ENCODE measurements around the gene RASSF8.

RASSF8 gene

GRCh38 chr12:25992026-25992782 is 33.7 kb downstream of the RASSF8 start:
- Histone ChIP-seq H3K4me2 (ENCODE audit: low read depth, low read length, poor library complexity, severe bottlenecking) (no peak overlapping the region), H3K9me3 (ENCODE audit: insufficient read depth, low read depth, low read length) (no peaks in the 10 kb centered on the region), H3F3A (ENCODE audit: low read depth) (no peaks in the 10 kb centered on the region), H2AFZ (ENCODE audit: low read length) (no peak overlapping the region), H3K27me3 (ENCODE audit: insufficient read depth, low read length, poor library complexity, severe bottlenecking) (no peaks in the 10 kb centered on the region), H3K79me2 (ENCODE audit: insufficient read depth, low read length) (peaks cover 2% of the 10 kb centered on the region; the same call in 1 of the 2 replicates), H3K9ac (ENCODE audit: low read depth, low read length, poor library complexity, severe bottlenecking) (no peak overlapping the region), H3K4me3 (ENCODE audit: low read length, poor library complexity, severe bottlenecking) (no peak overlapping the region), H3K36me3 (ENCODE audit: insufficient read depth, low read length) (no peaks in the 10 kb centered on the region), H4K20me1 (ENCODE audit: insufficient read depth, low read length, poor library complexity, severe bottlenecking) (no peaks in the 10 kb centered on the region), H3K4me1 (ENCODE audit: insufficient read depth, low read length, poor library complexity, severe bottlenecking) (peaks cover 14% of the 10 kb centered on the region), H3K9me2 (replicated peaks; ENCODE audit: low read depth, low read length) (no peaks in the 10 kb centered on the region)
- TF ChIP-seq, protein P1, sequence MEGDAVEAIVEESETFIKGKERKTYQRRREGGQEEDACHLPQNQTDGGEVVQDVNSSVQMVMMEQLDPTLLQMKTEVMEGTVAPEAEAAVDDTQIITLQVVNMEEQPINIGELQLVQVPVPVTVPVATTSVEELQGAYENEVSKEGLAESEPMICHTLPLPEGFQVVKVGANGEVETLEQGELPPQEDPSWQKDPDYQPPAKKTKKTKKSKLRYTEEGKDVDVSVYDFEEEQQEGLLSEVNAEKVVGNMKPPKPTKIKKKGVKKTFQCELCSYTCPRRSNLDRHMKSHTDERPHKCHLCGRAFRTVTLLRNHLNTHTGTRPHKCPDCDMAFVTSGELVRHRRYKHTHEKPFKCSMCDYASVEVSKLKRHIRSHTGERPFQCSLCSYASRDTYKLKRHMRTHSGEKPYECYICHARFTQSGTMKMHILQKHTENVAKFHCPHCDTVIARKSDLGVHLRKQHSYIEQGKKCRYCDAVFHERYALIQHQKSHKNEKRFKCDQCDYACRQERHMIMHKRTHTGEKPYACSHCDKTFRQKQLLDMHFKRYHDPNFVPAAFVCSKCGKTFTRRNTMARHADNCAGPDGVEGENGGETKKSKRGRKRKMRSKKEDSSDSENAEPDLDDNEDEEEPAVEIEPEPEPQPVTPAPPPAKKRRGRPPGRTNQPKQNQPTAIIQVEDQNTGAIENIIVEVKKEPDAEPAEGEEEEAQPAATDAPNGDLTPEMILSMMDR (conservative IDR thresholded peaks at IDR 0.05; ENCODE audit: low read length): no peak
- no peak for TF ChIP-seq EZH2phosphoT487 (IDR thresholded peaks at IDR 0.05; ENCODE audit: borderline replicate concordance)

GRCh38 chr12:25993901-25994651 is 35.6 kb downstream of the RASSF8 start:
- Histone ChIP-seq H3K79me2 (ENCODE audit: insufficient read depth, low read length) (no peaks in the 10 kb centered on the region), H3K9ac (ENCODE audit: low read depth, low read length, poor library complexity, severe bottlenecking) (no peak overlapping the region)

GRCh38 chr12:25994901-25995625 is 36.6 kb downstream of the RASSF8 start:
- H3K79me2 ChIP-seq (ENCODE audit: insufficient read depth, low read length): no peaks in the 10 kb centered on the region
- no peaks in the 10 kb centered on the region for H3K9me2 ChIP-seq (replicated peaks; ENCODE audit: low read depth, low read length)
- H4K20me1 ChIP-seq (ENCODE audit: insufficient read depth, low read length, poor library complexity, severe bottlenecking): no peaks in the 10 kb centered on the region
- H2AFZ ChIP-seq (ENCODE audit: low read length): no peak overlapping the region
- H3K4me1 ChIP-seq (ENCODE audit: insufficient read depth, low read length, poor library complexity, severe bottlenecking): peaks cover 8% of the 10 kb centered on the region
- TF ChIP-seq EZH2phosphoT487 (IDR thresholded peaks at IDR 0.05; ENCODE audit: borderline replicate concordance): no peak
- TF ChIP-seq, protein P1 (conservative IDR thresholded peaks at IDR 0.05; ENCODE audit: low read length): no peak
- no peak overlapping the region for H3K4me3 ChIP-seq (ENCODE audit: low read length, poor library complexity, severe bottlenecking)
- no peaks in the 10 kb centered on the region for H3K36me3 ChIP-seq (ENCODE audit: insufficient read depth, low read length)
- H3K9me3 ChIP-seq (ENCODE audit: insufficient read depth, low read depth, low read length): no peaks in the 10 kb centered on the region
- no peaks in the 10 kb centered on the region for H3K27me3 ChIP-seq (ENCODE audit: insufficient read depth, low read length, poor library complexity, severe bottlenecking)
- H3K4me2 ChIP-seq (ENCODE audit: low read depth, low read length, poor library complexity, severe bottlenecking): no peak overlapping the region
- H3K9ac ChIP-seq (ENCODE audit: low read depth, low read length, poor library complexity, severe bottlenecking): no peak overlapping the region
- H3F3A ChIP-seq (ENCODE audit: low read depth): no peaks in the 10 kb centered on the region

More at GRCh38 chr12:25993901-25994651, 35.6 kb downstream of the RASSF8 start:
- Histone ChIP-seq H3F3A (ENCODE audit: low read depth) (no peaks in the 10 kb centered on the region), H3K9me3 (ENCODE audit: insufficient read depth, low read depth, low read length) (no peaks in the 10 kb centered on the region), H2AFZ (ENCODE audit: low read length) (no peak overlapping the region), H3K4me3 (ENCODE audit: low read length, poor library complexity, severe bottlenecking) (no peak overlapping the region), H3K4me1 (ENCODE audit: insufficient read depth, low read length, poor library complexity, severe bottlenecking) (peaks cover 8% of the 10 kb centered on the region), H3K27me3 (ENCODE audit: insufficient read depth, low read length, poor library complexity, severe bottlenecking) (no peaks in the 10 kb centered on the region), H3K4me2 (ENCODE audit: low read depth, low read length, poor library complexity, severe bottlenecking) (no peak overlapping the region), H4K20me1 (ENCODE audit: insufficient read depth, low read length, poor library complexity, severe bottlenecking) (no peaks in the 10 kb centered on the region), H3K9me2 (replicated peaks; ENCODE audit: low read depth, low read length) (no peaks in the 10 kb centered on the region), H3K36me3 (ENCODE audit: insufficient read depth, low read length) (no peaks in the 10 kb centered on the region)
- TF ChIP-seq, protein P1 (conservative IDR thresholded peaks at IDR 0.05; ENCODE audit: low read length): no peak

Measured in Loucy (cell line).